Neuronal stem cell (in vitro differentiated cells): ENCODE data around the gene ANKRD45.
"Not testable (repeated sequence)": the region's sequence is repeated elsewhere in the genome, so short reads cannot be mapped to it uniquely, and the experiment has no call there.

Source experiments
- DNase-seq: peaks from one replicate; pipeline ENCODE4 v3.0.0-alpha.2; 2013; ENCODE audit warnings: low spot score
- H2AFZ ChIP-seq: one replicate; pipeline ENCODE4 v1.6.1; 2013; ENCODE audit warnings: mild to moderate bottlenecking, low read length, inconsistent platforms
- H2AK5ac ChIP-seq: 2 replicates; pipeline ENCODE4 v1.6.1; 2013; ENCODE audit warnings: low read depth, mild to moderate bottlenecking, inconsistent platforms, low read length, moderate library complexity, mixed read lengths
- H2BK120ac ChIP-seq: 2 replicates; pipeline ENCODE4 v1.6.1; 2013; ENCODE audit warnings: low read depth, mild to moderate bottlenecking, inconsistent platforms, low read length, moderate library complexity, mixed read lengths
- H2BK12ac ChIP-seq: one replicate; pipeline ENCODE4 v1.6.1; 2013; ENCODE audit warnings: low read length, inconsistent platforms
- H2BK15ac ChIP-seq: 2 replicates; pipeline ENCODE4 v1.6.1; 2013; ENCODE audit warnings: mild to moderate bottlenecking, low read length, inconsistent platforms, mixed read lengths
- H2BK5ac ChIP-seq: one replicate; pipeline ENCODE4 v1.6.1; 2013; ENCODE audit warnings: inconsistent platforms, mild to moderate bottlenecking, low read length, moderate library complexity
- H3K14ac ChIP-seq: one replicate; pipeline ENCODE4 v1.6.1; 2013; ENCODE audit warnings: low read length, inconsistent platforms
- H3K18ac ChIP-seq: 2 replicates; pipeline ENCODE4 v1.6.1; 2013; ENCODE audit warnings: low read length, inconsistent platforms
- H3K23ac ChIP-seq: 2 replicates; pipeline ENCODE4 v1.6.1; 2013; ENCODE audit warnings: low read depth, mild to moderate bottlenecking, mixed read lengths, low read length, inconsistent platforms; ENCODE audit not compliant: poor library complexity
- H3K27ac ChIP-seq: replicated peaks from 3 replicates; pipeline ENCODE4 v1.5.1; 2013; ENCODE audit warnings: low read length, inconsistent platforms
- H3K27me3 ChIP-seq, 3 experiments: 2 replicates each; pipeline ENCODE4 v1.6.1; 2013; ENCODE audit warnings: low read length in 3 of 3, mild to moderate bottlenecking in 2 of 3, inconsistent platforms in 1 of 3, low read depth in 1 of 3, mixed read lengths in 1 of 3, moderate library complexity in 1 of 3; ENCODE audit not compliant: control insufficient read depth in 3 of 3, insufficient read depth in 3 of 3
- H3K36me3 ChIP-seq, 2 donors: replicated peaks in 1 of 2; 2 replicates each; pipeline ENCODE4 v1.6.1; 2013; ENCODE audit warnings: low read length in 2 of 2; ENCODE audit not compliant: control insufficient read depth in 2 of 2, insufficient read depth in 2 of 2
- H3K4ac ChIP-seq: 2 replicates; pipeline ENCODE4 v1.6.1; 2013; ENCODE audit warnings: inconsistent platforms, mild to moderate bottlenecking, low read length, moderate library complexity
- H3K4me1 ChIP-seq, 2 donors: 1 replicate in 1 of 2; 2 replicates in 1 of 2; pipeline ENCODE4 v1.6.1; 2013; ENCODE audit warnings: low read length in 2 of 2, low read depth in 1 of 2; ENCODE audit not compliant: control insufficient read depth in 2 of 2, insufficient read depth in 1 of 2
- H3K4me2 ChIP-seq: one replicate; pipeline ENCODE4 v1.6.1; 2013; ENCODE audit warnings: mild to moderate bottlenecking, low read length, inconsistent platforms; ENCODE audit not compliant: insufficient read depth, poor library complexity, severe bottlenecking
- H3K4me3 ChIP-seq, 2 donors: 2 replicates each; pipeline ENCODE4 v1.5.1; 2013; ENCODE audit warnings: low read length in 2 of 2, mild to moderate bottlenecking in 2 of 2, inconsistent platforms in 1 of 2, moderate library complexity in 1 of 2
- H3K79me1 ChIP-seq: one replicate; pipeline ENCODE4 v1.6.1; 2013; ENCODE audit warnings: low read depth, mild to moderate bottlenecking, inconsistent platforms, low read length, moderate library complexity
- H3K9ac ChIP-seq: one replicate; pipeline ENCODE4 v1.6.1; 2013; ENCODE audit warnings: mild to moderate bottlenecking, low read depth, low read length, inconsistent platforms; ENCODE audit not compliant: poor library complexity
- H3K9me3 ChIP-seq, 2 donors: replicated peaks in 1 of 2; 2 replicates each; pipeline versions ENCODE3 to v1.6.1; 2013; ENCODE audit warnings: low read length in 2 of 2, mild to moderate bottlenecking in 2 of 2, inconsistent platforms in 1 of 2, low read depth in 1 of 2, mixed read lengths in 1 of 2, moderate library complexity in 1 of 2; ENCODE audit not compliant: control insufficient read depth in 2 of 2, insufficient read depth in 1 of 2
- H4K8ac ChIP-seq: one replicate; pipeline ENCODE4 v1.6.1; 2013; ENCODE audit warnings: low read depth, mild to moderate bottlenecking, inconsistent platforms, low read length, moderate library complexity
- H4K91ac ChIP-seq: one replicate; pipeline ENCODE4 v1.6.1; 2013; ENCODE audit warnings: low read length, low read depth, mild to moderate bottlenecking, inconsistent platforms; ENCODE audit not compliant: poor library complexity
- WGBS, 2 donors: extraction: QIAGEN DNeasy Blood & Tissue Kit; methylation state at CpG; one replicate each; pipeline ENCODE4 v1.1.7; 2013; ENCODE audit warnings: missing lambda C conversion rate in 2 of 2, mixed read lengths in 1 of 2; ENCODE audit not compliant: insufficient read length in 2 of 2, insufficient replicate concordance in 1 of 2; ENCODE audit errors: extremely low coverage in 2 of 2; 5-methylcytosine and 5-hydroxymethylcytosine counted together

The ANKRD45 gene

DNA sequence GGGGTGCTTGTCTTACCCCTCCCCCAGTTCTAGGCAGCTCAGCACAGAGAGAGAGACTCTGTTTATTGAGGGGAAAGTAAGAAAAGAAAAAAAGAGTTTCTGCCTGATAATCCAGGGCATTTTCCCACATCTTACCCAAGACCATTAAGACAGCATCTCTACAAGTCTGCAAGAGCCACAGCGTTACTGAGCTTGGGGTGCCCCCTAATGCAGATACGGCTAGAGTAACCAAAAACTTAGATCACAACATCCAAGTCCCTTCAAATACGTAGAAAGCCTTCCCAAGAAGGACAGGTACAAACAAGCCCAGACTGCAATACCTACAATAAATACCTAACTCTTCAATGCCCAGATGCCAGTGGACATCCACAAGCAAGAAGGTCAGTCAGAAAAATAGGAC, 40.8 kb downstream of the ANKRD45 start:
- Histone ChIP-seq H3K4me2 (no peak overlapping the region), H3K4me1 (no peaks in the 10 kb centered on the region), H2AK5ac (no peak overlapping the region), H3K27me3 (no peaks in the 10 kb centered on the region), H3K14ac (no peak overlapping the region), H3K4ac (no peak overlapping the region), H2BK120ac (no peak overlapping the region), H2BK15ac (no peak overlapping the region), H3K23ac (no peak overlapping the region), H2BK12ac (no peak overlapping the region), H4K8ac (no peak overlapping the region), H2BK5ac (no peak overlapping the region), H3K18ac (no peak overlapping the region), H3K9me3 (no peaks in the 10 kb centered on the region), H3K9ac (no peak overlapping the region), H3K36me3 (no peaks in the 10 kb centered on the region), H4K91ac (no peak overlapping the region), H3K4me3 (no peak overlapping the region), H3K79me1 (peaks cover 3% of the 10 kb centered on the region), H3K27ac (no peak overlapping the region), H2AFZ (no peak overlapping the region)
- DNase-seq, result no peak
- no CpG with 5 or more reads among the region's 3 CpGs for WGBS, 2 donors

GRCh38 chr1:173627269-173627668, 42.4 kb downstream of the ANKRD45 start:
- Histone ChIP-seq H3K79me1 (peaks cover 3% of the 10 kb centered on the region), H2AFZ (no peak overlapping the region), H2BK120ac (no peak overlapping the region), H3K23ac (no peak overlapping the region), H3K4me3 (no peak overlapping the region), H3K27ac (no peak overlapping the region), H3K27me3 (no peaks in the 10 kb centered on the region), H2BK15ac (no peak overlapping the region), H3K18ac (no peak overlapping the region), H4K8ac (no peak overlapping the region), H2BK5ac (no peak overlapping the region), H3K4me1 (no peaks in the 10 kb centered on the region), H3K4me2 (no peak overlapping the region), H2AK5ac (no peak overlapping the region), H3K36me3 (no peaks in the 10 kb centered on the region), H3K14ac (no peak overlapping the region), H3K9ac (no peak overlapping the region), H2BK12ac (no peak overlapping the region), H3K4ac (no peak overlapping the region), H3K9me3 (no peaks in the 10 kb centered on the region), H4K91ac (no peak overlapping the region)
- no peak for DNase-seq

GRCh38 chr1:173616859-173617258, 52.8 kb downstream of the ANKRD45 start:
- no peak overlapping the region for H3K23ac ChIP-seq
- H2AK5ac ChIP-seq, result no peak overlapping the region
- no peak overlapping the region for H4K8ac ChIP-seq
- H4K91ac ChIP-seq, result no peak overlapping the region
- H3K27ac ChIP-seq, result no peak overlapping the region
- H3K4me1 ChIP-seq, result no peaks in the 10 kb centered on the region
- H3K9ac ChIP-seq, result no peak overlapping the region
- H3K4me2 ChIP-seq, result no peak overlapping the region
- no peaks in the 10 kb centered on the region for H3K79me1 ChIP-seq
- no peak overlapping the region for H2BK120ac ChIP-seq
- no peaks in the 10 kb centered on the region for H3K36me3 ChIP-seq
- H2AFZ ChIP-seq, result no peak overlapping the region
- H2BK12ac ChIP-seq, result no peak overlapping the region
- no peaks in the 10 kb centered on the region for H3K27me3 ChIP-seq
- no peak overlapping the region for H3K14ac ChIP-seq
- no peak overlapping the region for H3K4ac ChIP-seq
- H3K9me3 ChIP-seq, result peaks cover 1 to 4% of the 10 kb centered on the region in 2 donors
- DNase-seq, result no peak
- no peak overlapping the region for H2BK15ac ChIP-seq
- H3K18ac ChIP-seq, result no peak overlapping the region
- no peak overlapping the region for H3K4me3 ChIP-seq
- WGBS, 2 donors, result no CpG with 5 or more reads among the region's 4 CpGs
- no peak overlapping the region for H2BK5ac ChIP-seq

- H2AK5ac ChIP-seq, H3K9me3 ChIP-seq, DNase-seq, H3K14ac ChIP-seq, H3K4me2 ChIP-seq, H3K23ac ChIP-seq, H4K91ac ChIP-seq, H3K18ac ChIP-seq, H3K4me3 ChIP-seq, H3K36me3 ChIP-seq, H2AFZ ChIP-seq, H4K8ac ChIP-seq, H3K4ac ChIP-seq, H3K4me1 ChIP-seq, H2BK12ac ChIP-seq, H2BK5ac ChIP-seq, H3K27ac ChIP-seq, H3K79me1 ChIP-seq, H2BK15ac ChIP-seq, H3K27me3 ChIP-seq, H3K9ac ChIP-seq, H2BK120ac ChIP-seq: not testable (repeated sequence)
- no CpG with 5 or more reads among the region's 32 CpGs for WGBS, 2 donors
These were observed 56.6 kb downstream of the ANKRD45 start for GRCh38 chr1:173613086-173613485.
